Neural progenitor cell (in vitro differentiated cells): ENCODE data around the gene ERO1B. TPM values are rescaled to one million over a fixed set of nuclear protein-coding genes. Genes with fewer than 3 reads are reported as not detected.

ENCODE experiments used
- DNase-seq: peaks from one replicate; pipeline ENCODE4 v3.0.0-alpha.2; 2016; ENCODE audit warnings: low spot score
- H2AFZ ChIP-seq: fragments of 200-600 bp; sonication (generic); replicated peaks from 2 replicates; pipeline ENCODE4 v1.6.1; 2016; ENCODE audit warnings: antibody characterized with exemption
- H3F3A ChIP-seq: fragments of 200-600 bp; sonication (generic); 2 replicates; pipeline ENCODE4 v1.6.1; 2016; ENCODE audit warnings: antibody characterized with exemption, low read depth
- H3K27ac ChIP-seq: fragments of 200-600 bp; sonication (generic); 2 replicates; pipeline ENCODE4 v1.5.1; 2016; ENCODE audit warnings: mild to moderate bottlenecking
- H3K27me3 ChIP-seq: fragments of 200-600 bp; sonication (generic); 2 replicates; pipeline ENCODE4 v1.6.1; 2016; ENCODE audit warnings: mild to moderate bottlenecking, moderate library complexity
- H3K36me3 ChIP-seq: fragments of 200-600 bp; sonication (generic); 2 replicates; pipeline ENCODE4 v1.5.1; 2016
- H3K4me1 ChIP-seq: fragments of 200-600 bp; sonication (generic); 2 replicates; pipeline ENCODE4 v1.6.1; 2016; ENCODE audit warnings: mixed run types
- H3K4me2 ChIP-seq: fragments of 200-600 bp; sonication (generic); 2 replicates; pipeline ENCODE4 v1.6.1; 2016
- H3K4me3 ChIP-seq: fragments of 200-600 bp; sonication (generic); 2 replicates; pipeline ENCODE4 v1.5.1; 2016
- H3K79me2 ChIP-seq: fragments of 200-600 bp; sonication (generic); 2 replicates; pipeline ENCODE4 v1.6.1; 2016; ENCODE audit warnings: low read depth
- H3K9ac ChIP-seq: fragments of 200-600 bp; sonication (generic); 2 replicates; pipeline ENCODE4 v1.6.1; 2016
- H3K9me3 ChIP-seq: fragments of 200-600 bp; sonication (generic); 2 replicates; pipeline ENCODE4 v1.5.1; 2016; ENCODE audit warnings: low read depth
- H4K20me1 ChIP-seq: fragments of 200-600 bp; sonication (generic); 2 replicates; pipeline ENCODE4 v1.6.1; 2016; ENCODE audit warnings: low read depth
- H3K27ac Mint-ChIP-seq: 3 replicates; pipeline ENCODE4 v1.8.0; 2021; ENCODE audit warnings: mixed read lengths
- H3K27me3 Mint-ChIP-seq: 2 replicates; pipeline ENCODE4 v1.8.0; 2022; ENCODE audit warnings: low read depth, mild to moderate bottlenecking, inconsistent platforms, moderate library complexity, mixed read lengths; ENCODE audit not compliant: insufficient read depth
- H3K36me3 Mint-ChIP-seq: 3 replicates; pipeline ENCODE4 v1.8.0; 2021; ENCODE audit warnings: mixed read lengths
- H3K4me1 Mint-ChIP-seq: 3 replicates; pipeline ENCODE4 v1.8.0; 2021; ENCODE audit warnings: mixed read lengths
- H3K4me3 Mint-ChIP-seq: 3 replicates; pipeline ENCODE4 v1.8.0; 2021; ENCODE audit warnings: mild to moderate bottlenecking, moderate library complexity, mixed read lengths
- H3K9me3 Mint-ChIP-seq: 3 replicates; pipeline ENCODE4 v1.8.0; 2020; ENCODE audit warnings: mixed read lengths
- CTCF ChIP-seq: fragments of 200-600 bp; sonication (generic); IDR thresholded peaks from 2 replicates; pipeline ENCODE4 v1.5.1; 2017; ENCODE audit warnings: antibody characterized with exemption, mild to moderate bottlenecking
- EZH2 ChIP-seq: fragments of 200-600 bp; sonication (generic); IDR thresholded peaks from 2 replicates; pipeline ENCODE4 v1.6.1; 2017; ENCODE audit warnings: antibody characterized with exemption, mild to moderate bottlenecking, moderate library complexity
- EZH2phosphoT487 ChIP-seq: fragments of 200-600 bp; sonication (generic); IDR thresholded peaks from 2 replicates; pipeline ENCODE4 v1.6.1; 2017; ENCODE audit warnings: antibody characterized with exemption
- total RNA-seq: library from RNA; depleted of rRNA; stranded (reverse); fragments of >200 nt; gene quantifications from 2 replicates; pipeline ENCODE4 v1.2.3, GENCODE V29; 2015; ENCODE audit warnings: low replicate concordance

The ERO1B gene
- total RNA-seq, 1 donor from 2014 or later = 6.7 TPM

- Mint-ChIP-seq H3K36me3 (peaks cover 19% of the 10 kb centered on the region), H3K27me3 (peaks cover 3% of the 10 kb centered on the region), H3K9me3 (peaks cover 12% of the 10 kb centered on the region), H3K27ac (no peak overlapping the region), H3K4me1 (peaks cover 12% of the 10 kb centered on the region), H3K4me3 (no peak overlapping the region)
- TF ChIP-seq EZH2phosphoT487 (no peak), CTCF (no peak), EZH2 (no peak)
- no peaks in the 10 kb centered on the region for H3K79me2 ChIP-seq
- H3K4me2 ChIP-seq = peak overlapping the region; percentile 22
- H3F3A ChIP-seq = peaks cover 24% of the 10 kb centered on the region
- no peaks in the 10 kb centered on the region for H3K27me3 ChIP-seq
- H3K4me3 ChIP-seq = no peak overlapping the region
- no peaks in the 10 kb centered on the region for H3K9me3 ChIP-seq
- peaks cover 30% of the 10 kb centered on the region for H3K4me1 ChIP-seq
- no peaks in the 10 kb centered on the region for H3K36me3 ChIP-seq
- H2AFZ ChIP-seq = no peak overlapping the region
- no peak for DNase-seq
- no peak overlapping the region for H3K9ac ChIP-seq
- no peak overlapping the region for H3K27ac ChIP-seq
- H4K20me1 ChIP-seq = no peaks in the 10 kb centered on the region
Measured at GRCh38 chr1:236207569-236207968, 74.2 kb downstream of the ERO1B start.

- Histone ChIP-seq H3K27ac (peak overlapping the region; percentile 42), H3K4me1 (peaks cover 30% of the 10 kb centered on the region), H3F3A (peaks cover 24% of the 10 kb centered on the region), H3K4me3 (no peak overlapping the region), H3K9me3 (no peaks in the 10 kb centered on the region), H2AFZ (peak overlapping the region; percentile 9), H4K20me1 (no peaks in the 10 kb centered on the region), H3K79me2 (no peaks in the 10 kb centered on the region), H3K4me2 (peak overlapping the region; percentile 22), H3K36me3 (no peaks in the 10 kb centered on the region), H3K27me3 (no peaks in the 10 kb centered on the region), H3K9ac (no peak overlapping the region)
- Mint-ChIP-seq H3K4me3 (no peak overlapping the region), H3K27me3 (peaks cover 3% of the 10 kb centered on the region), H3K27ac (peak overlapping the region; percentile 9), H3K9me3 (peaks cover 15% of the 10 kb centered on the region), H3K4me1 (peaks cover 12% of the 10 kb centered on the region), H3K36me3 (peaks cover 23% of the 10 kb centered on the region)
- TF ChIP-seq EZH2 (no peak), EZH2phosphoT487 (no peak), CTCF (no peak)
- DNase-seq = no peak
Measured at GRCh38 chr1:236207121-236207520, 74.6 kb downstream of the ERO1B start.

- H3K36me3 Mint-ChIP-seq = peaks cover 25% of the 10 kb centered on the region
- TF ChIP-seq CTCF (no peak), EZH2 (no peak), EZH2phosphoT487 (no peak)
- Histone ChIP-seq H3K27ac (peak overlapping the region; percentile 42), H3K4me1 (peaks cover 30% of the 10 kb centered on the region), H4K20me1 (no peaks in the 10 kb centered on the region), H3K79me2 (no peaks in the 10 kb centered on the region), H3K4me3 (no peak overlapping the region), H2AFZ (peak overlapping the region; percentile 9), H3K4me2 (peak overlapping the region; percentile 22), H3K9ac (no peak overlapping the region), H3K9me3 (peaks cover 2% of the 10 kb centered on the region), H3K36me3 (no peaks in the 10 kb centered on the region), H3F3A (peaks cover 24% of the 10 kb centered on the region), H3K27me3 (no peaks in the 10 kb centered on the region)
- no peak overlapping the region for H3K4me3 Mint-ChIP-seq
- H3K9me3 Mint-ChIP-seq = peaks cover 20% of the 10 kb centered on the region
- peaks cover 12% of the 10 kb centered on the region for H3K4me1 Mint-ChIP-seq
- DNase-seq = peak; percentile 55
- H3K27ac Mint-ChIP-seq = no peak overlapping the region
- H3K27me3 Mint-ChIP-seq = peaks cover 3% of the 10 kb centered on the region
Measured at GRCh38 chr1:236206548-236206947, 75.2 kb downstream of the ERO1B start.
